Liver (tissue), 9 donors: Measurements from ENCODE around the gene CSH2. TPM values are rescaled to one million over a fixed set of nuclear protein-coding genes. Genes with fewer than 3 reads are reported as not detected.
A peak's percentile ranks its signal among the peaks of the same experiment; 100 is the strongest.
"Not testable (repeated sequence)": the region's sequence is repeated elsewhere in the genome, so short reads cannot be mapped to it uniquely, and the experiment has no call there.

ENCODE experiments used
- DNase-seq: peaks from one replicate; pipeline ENCODE4 v3.0.0-alpha.2; 2017; ENCODE audit warnings: low spot score
- H3K27ac ChIP-seq, 2 donors: one replicate each; pipeline ENCODE4 v1.7.0; 2013; ENCODE audit warnings: inconsistent platforms in 2 of 2, low read length in 2 of 2, control low read depth in 1 of 2, low read depth in 1 of 2, mild to moderate bottlenecking in 1 of 2
- H3K27me3 ChIP-seq, 4 donors: one replicate each; pipeline versions ENCODE4 v1.6.1 to v1.7.0; 2013; ENCODE audit warnings: low read length in 3 of 4, inconsistent platforms in 1 of 4, mild to moderate bottlenecking in 1 of 4, moderate library complexity in 1 of 4; ENCODE audit not compliant: control insufficient read depth in 4 of 4, insufficient read depth in 4 of 4
- H3K36me3 ChIP-seq, 4 donors: one replicate each; pipeline versions ENCODE4 v1.6.1 to v1.7.0; 2013; ENCODE audit warnings: low read length in 3 of 4, mild to moderate bottlenecking in 3 of 4, low read depth in 1 of 4, moderate library complexity in 1 of 4; ENCODE audit not compliant: control insufficient read depth in 4 of 4, insufficient read depth in 3 of 4
- H3K4me1 ChIP-seq, 4 donors: one replicate each; pipeline versions ENCODE4 v1.6.1 to v1.7.0; 2013; ENCODE audit warnings: low read length in 3 of 4, mild to moderate bottlenecking in 3 of 4, moderate library complexity in 1 of 4; ENCODE audit not compliant: control insufficient read depth in 4 of 4, insufficient read depth in 4 of 4
- H3K4me3 ChIP-seq, 3 donors: one replicate each; pipeline versions ENCODE4 v1.6.1 to v1.7.0; 2013; ENCODE audit warnings: low read length in 3 of 3, control low read depth in 1 of 3, low read depth in 1 of 3, mild to moderate bottlenecking in 1 of 3
- H3K9ac ChIP-seq, 2 donors: one replicate each; pipeline ENCODE4 v1.7.0; 2013; ENCODE audit warnings: low read length in 2 of 2, mild to moderate bottlenecking in 2 of 2, moderate library complexity in 2 of 2, control low read depth in 1 of 2, low read depth in 1 of 2
- H3K9me3 ChIP-seq, 4 donors: one replicate each; pipeline versions ENCODE4 v1.6.1 to v1.7.0; 2013; ENCODE audit warnings: low read length in 3 of 4; ENCODE audit not compliant: control insufficient read depth in 4 of 4
- ATF3 ChIP-seq: IDR thresholded peaks from 2 replicates; pipeline ENCODE4 v1.6.1; 2016; ENCODE audit warnings: antibody characterized with exemption
- CTCF ChIP-seq: fragments of 150-350 bp; IDR thresholded peaks from 2 replicates; pipeline ENCODE4 v1.5.1; 2017; ENCODE audit warnings: improper control_type of control experiment, low read depth, low read length; ENCODE audit not compliant: missing input control
- EGR1 ChIP-seq, 2 donors: IDR thresholded peaks; 2 replicates each; pipeline ENCODE4 v1.6.1; 2016 to 2018; ENCODE audit warnings: antibody characterized with exemption in 2 of 2, low read depth in 2 of 2
- FOXA1 ChIP-seq: IDR thresholded peaks from 2 replicates; pipeline ENCODE4 v1.6.1; 2016; ENCODE audit warnings: antibody characterized with exemption
- FOXA2 ChIP-seq: IDR thresholded peaks from 2 replicates; pipeline ENCODE4 v1.6.1; 2016; ENCODE audit warnings: antibody characterized with exemption
- GABPA ChIP-seq, 2 donors: IDR thresholded peaks in 1 of 2; conservative IDR thresholded peaks in 1 of 2; 2 replicates each; pipeline ENCODE4 v1.6.1; 2016; ENCODE audit warnings: antibody characterized with exemption in 2 of 2, mild to moderate bottlenecking in 1 of 2, moderate library complexity in 1 of 2
- HNF4A ChIP-seq, 2 donors: conservative IDR thresholded peaks; 2 replicates each; pipeline ENCODE4 v1.6.1; 2016; ENCODE audit warnings: antibody characterized with exemption in 2 of 2, mild to moderate bottlenecking in 2 of 2
- HNF4G ChIP-seq: IDR thresholded peaks from 2 replicates; pipeline ENCODE4 v1.6.1; 2016; ENCODE audit warnings: antibody characterized with exemption
- JUND ChIP-seq, 2 donors: IDR thresholded peaks; 2 replicates each; pipeline ENCODE4 v1.6.1; 2016; ENCODE audit warnings: antibody characterized with exemption in 2 of 2
- NR2F2 ChIP-seq: IDR thresholded peaks from 2 replicates; pipeline ENCODE4 v1.6.1; 2016; ENCODE audit warnings: antibody characterized with exemption
- RAD21 ChIP-seq, 2 donors: IDR thresholded peaks; 2 replicates each; pipeline ENCODE4 v1.6.1; 2016; ENCODE audit warnings: antibody characterized with exemption in 2 of 2, mild to moderate bottlenecking in 2 of 2
- RXRA ChIP-seq, 2 donors: IDR thresholded peaks; 2 replicates each; pipeline ENCODE4 v1.6.1; 2017 to 2018; ENCODE audit warnings: antibody characterized with exemption in 2 of 2, mild to moderate bottlenecking in 1 of 2
- SP1 ChIP-seq: IDR thresholded peaks from 2 replicates; pipeline ENCODE4 v1.6.1; 2018; ENCODE audit warnings: antibody characterized with exemption, mild to moderate bottlenecking
- TAF1 ChIP-seq: conservative IDR thresholded peaks from 2 replicates; pipeline ENCODE4 v1.6.1; 2016; ENCODE audit warnings: antibody characterized with exemption, mild to moderate bottlenecking
- YY1 ChIP-seq: IDR thresholded peaks from 2 replicates; pipeline ENCODE4 v1.6.1; 2016; ENCODE audit warnings: antibody characterized with exemption, mild to moderate bottlenecking
- ZBTB33 ChIP-seq: IDR thresholded peaks from 2 replicates; pipeline ENCODE4 v1.6.1; 2016; ENCODE audit warnings: antibody characterized with exemption
- WGBS: extraction: QIAGEN DNeasy Blood & Tissue Kit; methylation state at CpG from one replicate; pipeline ENCODE4 v1.1.7; 2013; 5-methylcytosine and 5-hydroxymethylcytosine counted together
- polyA plus RNA-seq, 2 donors: library from polyadenylated mRNA; stranded (reverse) in 1 of 2; unstranded in 1 of 2; fragments of 200-250 nt in 1 of 2; fragments of >200 nt in 1 of 2; fragmentation: Nextera tagmentation in 1 of 2; extraction: Ambion mirVana in 1 of 2; gene quantifications; one replicate each; pipeline versions ENCODE4 v1.2.1 to v1.2.3, GENCODE V29; 2013 to 2015
- total RNA-seq, 2 donors: library from RNA; depleted of rRNA; stranded (reverse); fragments of >200 nt; gene quantifications; one replicate each; pipeline ENCODE4 v1.2.3, GENCODE V29; 2014
- TF ChIP-seq, protein P1 (sequence below): IDR thresholded peaks from 2 replicates; pipeline ENCODE4 v1.6.1; 2016; ENCODE audit warnings: antibody characterized with exemption, mild to moderate bottlenecking
- TF ChIP-seq, protein P2 (sequence below): IDR thresholded peaks from 2 replicates; pipeline ENCODE4 v1.6.1; 2016; ENCODE audit warnings: antibody characterized with exemption
- donor health status: healthy.
- donor health status: healthy.
- donor health status: healthy.
- donor health status: healthy.
- donor health status: healthy.

Gene CSH2
- total and polyA plus RNA-seq, 4 donors, result not detected

GRCh38 chr17:63843387-63843888 is 30.0 kb downstream of the CSH2 start:
- WGBS, result 8% methylated on average over 19 of the region's 19 CpGs
- H3K36me3 ChIP-seq, H3K9me3 ChIP-seq, DNase-seq, H3K27me3 ChIP-seq: not testable (repeated sequence)
- TF ChIP-seq NR2F2, result peak; percentile 75
- H3K4me1 ChIP-seq, result peaks cover 18 to 36% (median 33%) of the 10 kb centered on the region in 4 donors
- peak overlapping the region; percentile 84 to 86 for H3K27ac ChIP-seq
- H3K9ac ChIP-seq, result peak overlapping the region; percentile 56 to 77
- H3K4me3 ChIP-seq, result peak overlapping the region; percentile 57 to 80 (median 74)

DNA sequence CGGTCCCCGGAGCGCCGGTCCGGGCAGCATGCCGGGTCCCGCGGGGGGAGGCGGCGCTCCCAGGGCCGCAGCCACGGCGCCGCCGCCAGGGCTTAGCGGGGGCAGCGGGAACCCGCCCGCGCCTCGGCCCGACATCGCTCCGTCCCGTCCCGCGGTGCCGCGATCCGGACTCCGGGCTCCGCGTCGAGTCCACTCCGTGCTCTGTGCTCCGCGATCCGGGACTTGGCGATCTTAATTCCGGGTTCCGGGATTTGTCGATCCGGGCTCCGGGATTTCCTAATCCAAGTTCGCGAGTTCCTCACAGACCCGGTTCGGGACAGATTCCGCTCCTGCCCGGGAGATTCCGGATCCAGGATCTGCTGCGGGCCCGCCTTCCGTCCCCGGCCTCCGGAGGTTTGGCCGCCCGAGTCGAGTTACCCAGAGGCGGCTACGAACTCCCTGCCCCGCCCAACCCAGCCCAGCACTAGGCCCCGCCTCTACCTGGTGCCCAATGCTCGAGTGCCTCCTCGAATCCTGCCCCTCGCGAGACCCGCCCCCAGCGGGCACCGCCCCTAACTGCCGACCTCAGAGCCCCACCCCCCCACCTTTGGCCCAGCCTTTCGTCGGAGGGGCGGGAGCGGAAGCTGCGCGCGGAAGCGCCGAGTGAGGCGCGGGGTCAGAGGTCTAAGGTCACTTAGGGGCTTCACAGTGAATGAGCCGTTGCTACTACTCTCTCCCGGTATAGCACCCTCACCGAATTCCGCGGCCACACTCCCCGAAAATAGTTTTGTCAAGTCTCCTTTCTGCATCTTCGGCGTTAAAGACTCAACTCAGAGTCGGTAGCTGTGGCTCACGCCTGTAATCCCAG is 30.7 kb downstream of the CSH2 start, which contains the start of gene SMARCD2:
Gene SMARCD2 (minus strand): TSS at position 146 of the 847 bp plus-strand sequence. CDS start 11 bp downstream, at position 135.
- DNase-seq, result peak; percentile 99
- Histone ChIP-seq H3K27ac (peak within 1 kb of the TSS; percentile 84 to 86), H3K36me3 (no peaks in the 10 kb centered on the region), H3K4me1 (peaks cover 24 to 43% (median 40%) of the 10 kb centered on the region in 4 donors), H3K4me3 (peak within 1 kb of the TSS; percentile 67 to 80 (median 74)), H3K9ac (peak within 1 kb of the TSS; percentile 77 to 85), H3K9me3 (no peaks in the 10 kb centered on the region), H3K27me3 (no peaks in the 10 kb centered on the region)
- TF ChIP-seq JUND (IDR thresholded peaks at IDR 0.05) (peak in 1 of 2 donors; percentile 41), FOXA2 (no peak), TAF1 (peak; percentile 68), GABPA (IDR thresholded peaks at IDR 0.05 in 1 of 2, conservative IDR thresholded peaks at IDR 0.05 in 1 of 2) (peak; percentile 78 to 91), ZBTB33 (peak; percentile 98), HNF4A (conservative IDR thresholded peaks at IDR 0.05) (peak; percentile 28 to 35), FOXA1 (peak; percentile 60), ATF3 (peak; percentile 56), RXRA (IDR thresholded peaks at IDR 0.05) (peak; percentile 84 to 90), SP1 (peak; percentile 93), HNF4G (peak; percentile 10), RAD21 (IDR thresholded peaks at IDR 0.05) (peak; percentile 17 to 23), NR2F2 (peak; percentile 99), EGR1 (IDR thresholded peaks at IDR 0.05; ENCODE audit: low read depth in 2 of 2) (peak; percentile 40 to 50), CTCF (no peak), YY1 (peak; percentile 94)
- TF ChIP-seq, protein P1, sequence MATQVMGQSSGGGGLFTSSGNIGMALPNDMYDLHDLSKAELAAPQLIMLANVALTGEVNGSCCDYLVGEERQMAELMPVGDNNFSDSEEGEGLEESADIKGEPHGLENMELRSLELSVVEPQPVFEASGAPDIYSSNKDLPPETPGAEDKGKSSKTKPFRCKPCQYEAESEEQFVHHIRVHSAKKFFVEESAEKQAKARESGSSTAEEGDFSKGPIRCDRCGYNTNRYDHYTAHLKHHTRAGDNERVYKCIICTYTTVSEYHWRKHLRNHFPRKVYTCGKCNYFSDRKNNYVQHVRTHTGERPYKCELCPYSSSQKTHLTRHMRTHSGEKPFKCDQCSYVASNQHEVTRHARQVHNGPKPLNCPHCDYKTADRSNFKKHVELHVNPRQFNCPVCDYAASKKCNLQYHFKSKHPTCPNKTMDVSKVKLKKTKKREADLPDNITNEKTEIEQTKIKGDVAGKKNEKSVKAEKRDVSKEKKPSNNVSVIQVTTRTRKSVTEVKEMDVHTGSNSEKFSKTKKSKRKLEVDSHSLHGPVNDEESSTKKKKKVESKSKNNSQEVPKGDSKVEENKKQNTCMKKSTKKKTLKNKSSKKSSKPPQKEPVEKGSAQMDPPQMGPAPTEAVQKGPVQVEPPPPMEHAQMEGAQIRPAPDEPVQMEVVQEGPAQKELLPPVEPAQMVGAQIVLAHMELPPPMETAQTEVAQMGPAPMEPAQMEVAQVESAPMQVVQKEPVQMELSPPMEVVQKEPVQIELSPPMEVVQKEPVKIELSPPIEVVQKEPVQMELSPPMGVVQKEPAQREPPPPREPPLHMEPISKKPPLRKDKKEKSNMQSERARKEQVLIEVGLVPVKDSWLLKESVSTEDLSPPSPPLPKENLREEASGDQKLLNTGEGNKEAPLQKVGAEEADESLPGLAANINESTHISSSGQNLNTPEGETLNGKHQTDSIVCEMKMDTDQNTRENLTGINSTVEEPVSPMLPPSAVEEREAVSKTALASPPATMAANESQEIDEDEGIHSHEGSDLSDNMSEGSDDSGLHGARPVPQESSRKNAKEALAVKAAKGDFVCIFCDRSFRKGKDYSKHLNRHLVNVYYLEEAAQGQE, result peak; percentile 81
- TF ChIP-seq, protein P2, sequence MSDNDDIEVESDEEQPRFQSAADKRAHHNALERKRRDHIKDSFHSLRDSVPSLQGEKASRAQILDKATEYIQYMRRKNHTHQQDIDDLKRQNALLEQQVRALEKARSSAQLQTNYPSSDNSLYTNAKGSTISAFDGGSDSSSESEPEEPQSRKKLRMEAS, result peak; percentile 65
- under 1% methylated on average over 92 of the region's 92 CpGs for WGBS
